Activated CD4-positive, alpha-beta memory T cell treated with anti-CD3 and anti-CD28 coated beads for 36 hours (primary cell): ENCODE data around the gene HINT3. TPM values are rescaled to one million over a fixed set of nuclear protein-coding genes. Genes with fewer than 3 reads are reported as not detected.
"Not testable (repeated sequence)": the region's sequence is repeated elsewhere in the genome, so short reads cannot be mapped to it uniquely, and the experiment has no call there.

Experiments used
- CTCF ChIA-PET: fragments of 350-600 bp; sonication (Branson Sonifier 250); formaldehyde crosslinking; loops from one replicate; lab custom pipeline; 2021; ENCODE audit warnings: antibody characterized with exemption, inconsistent platforms; lab: Charles Lee
- POLR2A ChIA-PET: fragments of 350-600 bp; sonication (Branson Sonifier 250); formaldehyde crosslinking; loops from one replicate; lab custom pipeline; 2021; ENCODE audit warnings: antibody characterized with exemption; lab: Charles Lee
- DNase-seq: peaks from one replicate; pipeline ENCODE4 v3.0.0-alpha.2; 2020
- H3K27ac Mint-ChIP-seq: one replicate; pipeline ENCODE4 v1.8.0; 2021; ENCODE audit warnings: mixed read lengths
- H3K27me3 Mint-ChIP-seq: one replicate; pipeline ENCODE4 v1.8.0; 2021; ENCODE audit warnings: mixed read lengths
- H3K36me3 Mint-ChIP-seq: one replicate; pipeline ENCODE4 v1.8.0; 2021; ENCODE audit warnings: mixed read lengths
- H3K4me1 Mint-ChIP-seq: one replicate; pipeline ENCODE4 v1.8.0; 2021; ENCODE audit warnings: low read depth, mixed read lengths
- H3K4me3 Mint-ChIP-seq: one replicate; pipeline ENCODE4 v1.8.0; 2021; ENCODE audit warnings: mild to moderate bottlenecking, mixed read lengths
- H3K9me3 Mint-ChIP-seq: one replicate; pipeline ENCODE4 v1.8.0; 2021; ENCODE audit warnings: mixed read lengths
- intact Hi-C: fragments of 100-400 bp; cut with micrococcal nuclease; formaldehyde crosslinking; loops from one replicate; pipeline ENCODE4 v1.15.1; 2023
- total RNA-seq, 2 experiments: library from RNA; stranded (reverse); gene quantifications; one replicate each; pipeline ENCODE4 v1.2.3, GENCODE V29; 2021

HINT3 gene
- 1 to 10 TPM; 9.6 to 9.8 TPM for total RNA-seq

GRCh38 chr6:125956506-125957390 lies at the start of gene HINT3:
HINT3 (plus strand) TSS chr6:125956770; CDS start chr6:125956978, 208 bp downstream.
- H3K27ac Mint-ChIP-seq, result peak within 1 kb of the TSS; percentile 43
- CTCF ChIA-PET, result interaction anchor here (0.6 to 5.9 kb wide), 66 partner anchors 8 to 861 kb away, joined by 3 to 106 read pairs (median 6); partner anchors contain the start of genes HDDC2, NCOA7 and TRMT11
- POLR2A ChIA-PET, result interaction anchor here (0.6 to 3.0 kb wide), 13 partner anchors 9 to 178 kb away, joined by 3 to 32 read pairs (median 4); partner anchors contain the start of genes NCOA7 and TRMT11
- peaks cover 4% of the 10 kb centered on the region for H3K27me3 Mint-ChIP-seq
- H3K36me3 Mint-ChIP-seq, result no peaks in the 10 kb centered on the region
- peak; percentile 99 for DNase-seq
- peak within 1 kb of the TSS; percentile 58 for H3K4me3 Mint-ChIP-seq
- H3K9me3 Mint-ChIP-seq, result no peaks in the 10 kb centered on the region
- peaks cover 6% of the 10 kb centered on the region for H3K4me1 Mint-ChIP-seq
- intact Hi-C loops, result loop anchor here (1.0 to 5.0 kb wide), 9 partner anchors 30 to 654 kb away; partner anchors contain the start of genes HDDC2 and TRMT11

GRCh38 chr6:125910527-125910926 lies 46.0 kb upstream of the HINT3 start:
- no peak overlapping the region for H3K4me3 Mint-ChIP-seq
- H3K4me1 Mint-ChIP-seq, result peaks cover 31% of the 10 kb centered on the region
- H3K36me3 Mint-ChIP-seq, result peaks cover 37% of the 10 kb centered on the region
- intact Hi-C loops, result loop anchor here (1.0 kb wide), 2 partner anchors 9 to 103 kb away; no protein-coding TSS in a partner anchor
- ChIA-PET POLR2A (interaction anchor here (1.3 to 1.7 kb wide), 2 partner anchors 9 to 46 kb away, joined by 5 to 16 read pairs; partner anchors contain the start of gene HINT3), CTCF (interaction anchor here (0.7 to 2.1 kb wide), 4 partner anchors 43 to 120 kb away, joined by 3 to 8 read pairs (median 4); partner anchors contain the start of gene NCOA7)
- no peaks in the 10 kb centered on the region for H3K27me3 Mint-ChIP-seq
- H3K27ac Mint-ChIP-seq, result peak overlapping the region; percentile 47
- no peaks in the 10 kb centered on the region for H3K9me3 Mint-ChIP-seq
- DNase-seq, result peak; percentile 37

GRCh38 chr6:125911051-125911451 lies 45.5 kb upstream of the HINT3 start:
- peak overlapping the region; percentile 47 for H3K27ac Mint-ChIP-seq
- H3K4me3 Mint-ChIP-seq, DNase-seq, intact Hi-C loops, H3K27me3 Mint-ChIP-seq, H3K9me3 Mint-ChIP-seq: not testable (repeated sequence)
- POLR2A ChIA-PET, result interaction anchor here (1.3 to 1.7 kb wide), 2 partner anchors 8 to 45 kb away, joined by 5 to 16 read pairs; partner anchors contain the start of gene HINT3
- peaks cover 31% of the 10 kb centered on the region for H3K4me1 Mint-ChIP-seq
- H3K36me3 Mint-ChIP-seq, result peaks cover 40% of the 10 kb centered on the region
- CTCF ChIA-PET, result interaction anchor here (0.7 to 2.1 kb wide), 4 partner anchors 42 to 121 kb away, joined by 3 to 8 read pairs (median 4); partner anchors contain the start of gene NCOA7

GRCh38 chr6:125912430-125912829 lies 44.1 kb upstream of the HINT3 start:
- intact Hi-C loops, POLR2A ChIA-PET, H3K4me3 Mint-ChIP-seq, H3K27ac Mint-ChIP-seq, H3K27me3 Mint-ChIP-seq, DNase-seq, H3K9me3 Mint-ChIP-seq: not testable (repeated sequence)
- Mint-ChIP-seq H3K36me3 (peaks cover 45% of the 10 kb centered on the region), H3K4me1 (peaks cover 28% of the 10 kb centered on the region)
- CTCF ChIA-PET, result interaction anchor here (1.1 kb wide), 1 partner anchor 44 kb away, joined by 7 read pairs; the partner anchor contains the start of gene HINT3

GRCh38 chr6:125913145-125913544 lies 43.4 kb upstream of the HINT3 start:
- peaks cover 36% of the 10 kb centered on the region for H3K4me1 Mint-ChIP-seq
- peaks cover 47% of the 10 kb centered on the region for H3K36me3 Mint-ChIP-seq
- intact Hi-C loops, result no loop called here
- H3K4me3 Mint-ChIP-seq, result no peak overlapping the region
- no peak for DNase-seq
- H3K9me3 Mint-ChIP-seq, result no peaks in the 10 kb centered on the region
- no peaks in the 10 kb centered on the region for H3K27me3 Mint-ChIP-seq
- H3K27ac Mint-ChIP-seq, result no peak overlapping the region
- ChIA-PET CTCF (interaction anchor here (7.6 kb wide), 1 partner anchor 7 kb away, joined by 69 read pairs; no protein-coding TSS in a partner anchor), POLR2A (no interaction called here)

- H3K27me3 Mint-ChIP-seq, result no peaks in the 10 kb centered on the region
- H3K9me3 Mint-ChIP-seq, result no peaks in the 10 kb centered on the region
- H3K27ac Mint-ChIP-seq, result no peak overlapping the region
- peaks cover 48% of the 10 kb centered on the region for H3K36me3 Mint-ChIP-seq
- CTCF ChIA-PET, result interaction anchor here (1.0 to 7.6 kb wide), 4 partner anchors 8 to 160 kb away, joined by 4 to 69 read pairs (median 8); partner anchors contain the start of gene HINT3
- H3K4me1 Mint-ChIP-seq, result peaks cover 43% of the 10 kb centered on the region
- POLR2A ChIA-PET, result interaction anchor here (0.6 kb wide), 1 partner anchor 24 kb away, joined by 3 read pairs; no protein-coding TSS in a partner anchor
- intact Hi-C loops, result no loop called here
- no peak for DNase-seq
- H3K4me3 Mint-ChIP-seq, result no peak overlapping the region
Observed at GRCh38 chr6:125913864-125914351, 42.7 kb upstream of the HINT3 start.

GRCh38 chr6:125918230-125918629 lies 38.3 kb upstream of the HINT3 start:
- ChIA-PET POLR2A (interaction anchor here (0.9 to 2.5 kb wide), 6 partner anchors 8 to 137 kb away, joined by 3 to 16 read pairs (median 8); partner anchors contain the start of gene NCOA7), CTCF (interaction anchor here (1.5 to 7.6 kb wide), 5 partner anchors 12 to 127 kb away, joined by 3 to 69 read pairs (median 14); partner anchors contain the start of genes HINT3 and NCOA7)
- peaks cover 40% of the 10 kb centered on the region for H3K4me1 Mint-ChIP-seq
- peak overlapping the region; percentile 87 for H3K4me3 Mint-ChIP-seq
- no peak for DNase-seq
- intact Hi-C loops, result loop anchor here (2.0 kb wide), 1 partner anchor 29 kb away; no protein-coding TSS in a partner anchor
- peaks cover 55% of the 10 kb centered on the region for H3K36me3 Mint-ChIP-seq
- peak overlapping the region; percentile 96 for H3K27ac Mint-ChIP-seq
- no peaks in the 10 kb centered on the region for H3K9me3 Mint-ChIP-seq
- no peaks in the 10 kb centered on the region for H3K27me3 Mint-ChIP-seq

- intact Hi-C loops, result loop anchor here (1.0 to 2.0 kb wide), 8 partner anchors 9 to 138 kb away; partner anchors contain the start of gene HINT3
- Mint-ChIP-seq H3K9me3 (no peaks in the 10 kb centered on the region), H3K27me3 (no peaks in the 10 kb centered on the region), H3K4me3 (peak overlapping the region; percentile 87), H3K27ac (peak overlapping the region; percentile 96), H3K4me1 (peaks cover 47% of the 10 kb centered on the region), H3K36me3 (peaks cover 62% of the 10 kb centered on the region)
- ChIA-PET POLR2A (interaction anchor here (0.9 to 2.5 kb wide), 5 partner anchors 9 to 138 kb away, joined by 3 to 16 read pairs (median 11); partner anchors contain the start of gene NCOA7), CTCF (interaction anchor here (0.6 to 7.6 kb wide), 7 partner anchors 13 to 137 kb away, joined by 3 to 69 read pairs (median 7); partner anchors contain the start of genes HINT3 and NCOA7)
- DNase-seq, result peak; percentile 65
Observed at GRCh38 chr6:125918681-125919566, 37.6 kb upstream of the HINT3 start.

- H3K4me1 Mint-ChIP-seq, result peaks cover 47% of the 10 kb centered on the region
- intact Hi-C loops, result loop anchor here (1.0 to 2.0 kb wide), 8 partner anchors 9 to 138 kb away; partner anchors contain the start of gene HINT3
- peaks cover 62% of the 10 kb centered on the region for H3K36me3 Mint-ChIP-seq
- no peaks in the 10 kb centered on the region for H3K27me3 Mint-ChIP-seq
- DNase-seq, result peak; percentile 27
- peak overlapping the region; percentile 96 for H3K27ac Mint-ChIP-seq
- ChIA-PET CTCF (interaction anchor here (1.6 to 7.6 kb wide), 5 partner anchors 13 to 128 kb away, joined by 3 to 69 read pairs (median 14); partner anchors contain the start of genes HINT3 and NCOA7), POLR2A (interaction anchor here (0.7 to 2.5 kb wide), 5 partner anchors 9 to 138 kb away, joined by 3 to 16 read pairs (median 11); no protein-coding TSS in a partner anchor)
- H3K9me3 Mint-ChIP-seq, result no peaks in the 10 kb centered on the region
- peak overlapping the region; percentile 87 for H3K4me3 Mint-ChIP-seq
Observed at GRCh38 chr6:125919618-125920017, 37.0 kb upstream of the HINT3 start.

GRCh38 chr6:125922322-125922860 lies 34.2 kb upstream of the HINT3 start:
- DNase-seq, result no peak
- ChIA-PET CTCF (interaction anchor here (1.5 to 2.7 kb wide), 3 partner anchors 16 to 34 kb away, joined by 4 to 10 read pairs (median 9); partner anchors contain the start of gene HINT3), POLR2A (no interaction called here)
- Mint-ChIP-seq H3K4me1 (peaks cover 48% of the 10 kb centered on the region), H3K9me3 (no peaks in the 10 kb centered on the region), H3K27me3 (no peaks in the 10 kb centered on the region), H3K27ac (no peak overlapping the region), H3K36me3 (peaks cover 46% of the 10 kb centered on the region), H3K4me3 (no peak overlapping the region)
- intact Hi-C loops, result no loop called here
